MM.1S (cell line): ENCODE measurements around the gene RBBP8.
A peak's percentile ranks its signal among the peaks of the same experiment; 100 is the strongest.
"Not testable (repeated sequence)": the region's sequence is repeated elsewhere in the genome, so short reads cannot be mapped to it uniquely, and the experiment has no call there.

ENCODE experiments used
- DNase-seq: peaks from one replicate; pipeline ENCODE4 v3.0.0-alpha.2; 2015
- H2AFZ ChIP-seq: fragments of 300-600 bp; sonication (generic); 2 replicates; pipeline ENCODE4 v1.6.0; 2016; ENCODE audit warnings: antibody characterized with exemption, low read length
- H3F3A ChIP-seq: fragments of 300-600 bp; sonication (generic); 2 replicates; pipeline ENCODE4 v1.6.1; 2016; ENCODE audit warnings: mild to moderate bottlenecking, antibody characterized with exemption, low read length, moderate library complexity, mixed read lengths; ENCODE audit not compliant: insufficient read depth
- H3K27ac ChIP-seq: fragments of 300-600 bp; sonication (generic); 2 replicates; pipeline ENCODE4 v1.5.1; 2016; ENCODE audit warnings: mild to moderate bottlenecking, low read length
- H3K27me3 ChIP-seq: fragments of 300-600 bp; sonication (generic); replicated peaks from 2 replicates; pipeline ENCODE4 v1.6.0; 2016; ENCODE audit warnings: low read length; ENCODE audit not compliant: insufficient read depth
- H3K36me3 ChIP-seq: fragments of 300-600 bp; sonication (generic); replicated peaks from 2 replicates; pipeline ENCODE4 v1.6.1; 2016; ENCODE audit warnings: mild to moderate bottlenecking, low read length, mixed read lengths; ENCODE audit not compliant: insufficient read depth
- H3K4me1 ChIP-seq: fragments of 300-600 bp; sonication (generic); 2 replicates; pipeline ENCODE4 v1.6.1; 2016; ENCODE audit warnings: low read length, mixed read lengths
- H3K4me2 ChIP-seq: fragments of 300-600 bp; sonication (generic); 2 replicates; pipeline ENCODE4 v1.6.0; 2016; ENCODE audit warnings: low read depth, low read length
- H3K4me3 ChIP-seq: fragments of 300-600 bp; sonication (generic); 2 replicates; pipeline ENCODE4 v1.5.1; 2016; ENCODE audit warnings: low read length, mixed read lengths
- H3K79me2 ChIP-seq: fragments of 300-600 bp; sonication (generic); 2 replicates; pipeline ENCODE4 v1.6.1; 2016; ENCODE audit warnings: mixed run types, low read length, mixed read lengths
- H3K9ac ChIP-seq: fragments of 300-600 bp; sonication (generic); 2 replicates; pipeline ENCODE4 v1.6.1; 2016; ENCODE audit warnings: low read length, mixed read lengths
- H3K9me2 ChIP-seq: fragments of 300-600 bp; sonication (generic); replicated peaks from 2 replicates; pipeline ENCODE4 v1.6.1; 2016; ENCODE audit warnings: mild to moderate bottlenecking, low read length, mixed read lengths; ENCODE audit not compliant: insufficient read depth
- H3K9me3 ChIP-seq: fragments of 300-600 bp; sonication (generic); replicated peaks from 2 replicates; pipeline ENCODE4 v1.6.1; 2016; ENCODE audit warnings: mild to moderate bottlenecking, low read length, mixed read lengths; ENCODE audit not compliant: insufficient read depth
- H4K20me1 ChIP-seq: fragments of 300-600 bp; sonication (generic); 2 replicates; pipeline ENCODE4 v1.6.1; 2016; ENCODE audit warnings: mild to moderate bottlenecking, low read length, moderate library complexity, mixed read lengths; ENCODE audit not compliant: insufficient read depth
- EZH2 ChIP-seq: fragments of 300-600 bp; sonication (generic); optimal IDR thresholded peaks from 2 replicates; pipeline ENCODE3; 2017; ENCODE audit warnings: low read depth, mild to moderate bottlenecking, antibody characterized with exemption, low read length, mixed read lengths
- EZH2phosphoT487 ChIP-seq: fragments of 300-600 bp; sonication (generic); IDR thresholded peaks from 2 replicates; pipeline ENCODE4 v1.6.1; 2018; ENCODE audit warnings: antibody characterized with exemption, low read length
- TF ChIP-seq, protein P1 (sequence below): fragments of 300-600 bp; sonication (generic); IDR thresholded peaks from 2 replicates; pipeline ENCODE4 v1.5.1; 2016; ENCODE audit warnings: antibody characterized with exemption, low read length, mixed read lengths

Gene RBBP8

DNA sequence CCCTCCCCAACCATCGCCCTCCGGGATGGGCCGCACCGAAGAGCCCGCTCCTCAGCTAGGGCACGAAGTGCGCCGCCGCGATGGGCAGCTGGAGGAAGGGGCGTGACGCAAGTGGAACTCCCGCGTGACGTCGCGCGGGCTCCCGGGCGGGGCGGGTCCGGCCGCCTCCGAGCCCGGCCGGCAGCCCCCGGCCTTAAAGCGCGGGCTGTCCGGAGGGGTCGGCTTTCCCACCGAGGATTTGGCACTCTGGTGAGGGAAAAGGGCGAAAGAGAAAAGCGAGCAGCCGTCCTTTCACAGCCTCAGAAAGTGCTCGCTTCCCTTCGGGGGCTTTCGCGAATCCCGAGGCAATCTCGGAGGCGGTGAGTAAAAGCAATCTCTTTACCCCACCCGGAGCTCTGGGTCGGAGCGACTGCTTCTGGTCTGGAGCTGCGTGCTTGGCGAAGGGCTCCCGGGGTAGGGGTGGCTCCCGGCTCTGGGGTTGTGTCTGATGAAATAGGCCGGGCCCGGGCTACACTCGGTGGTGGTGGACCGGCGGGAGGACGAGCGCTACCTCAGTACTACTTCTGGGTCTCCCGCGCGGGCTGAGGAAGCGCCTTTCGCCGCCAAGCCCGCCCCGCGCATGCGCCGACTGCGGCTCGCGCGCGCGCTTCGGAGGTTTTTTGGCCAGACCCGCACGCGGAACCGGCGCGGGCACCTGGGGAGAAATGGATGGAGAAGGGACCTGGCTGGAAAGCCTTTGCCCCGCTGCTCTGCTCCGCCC is at the start of gene RBBP8:
Gene RBBP8 (plus strand): TSS at position 123 of the 760 bp plus-strand sequence. CDS start 3,524 bp downstream, outside the sequence.
- H3K9me3 ChIP-seq = no peaks in the 10 kb centered on the region
- peaks cover 40% of the 10 kb centered on the region for H3K79me2 ChIP-seq
- no peaks in the 10 kb centered on the region for H4K20me1 ChIP-seq
- H3K9ac ChIP-seq = peak within 1 kb of the TSS; percentile 97
- H3K36me3 ChIP-seq = peaks cover 5% of the 10 kb centered on the region; the same call in 1 of the 2 replicates
- H3K4me2 ChIP-seq = peak within 1 kb of the TSS; percentile 93
- H3K27me3 ChIP-seq = no peaks in the 10 kb centered on the region
- peak within 1 kb of the TSS; percentile 88 for H2AFZ ChIP-seq
- peak within 1 kb of the TSS; percentile 93 for H3K27ac ChIP-seq
- H3F3A ChIP-seq = peaks cover 13% of the 10 kb centered on the region
- H3K4me3 ChIP-seq = peak within 1 kb of the TSS; percentile 84
- H3K9me2 ChIP-seq = no peaks in the 10 kb centered on the region
- peaks cover 16% of the 10 kb centered on the region for H3K4me1 ChIP-seq
- no peak for TF ChIP-seq EZH2phosphoT487
- TF ChIP-seq, protein P1, sequence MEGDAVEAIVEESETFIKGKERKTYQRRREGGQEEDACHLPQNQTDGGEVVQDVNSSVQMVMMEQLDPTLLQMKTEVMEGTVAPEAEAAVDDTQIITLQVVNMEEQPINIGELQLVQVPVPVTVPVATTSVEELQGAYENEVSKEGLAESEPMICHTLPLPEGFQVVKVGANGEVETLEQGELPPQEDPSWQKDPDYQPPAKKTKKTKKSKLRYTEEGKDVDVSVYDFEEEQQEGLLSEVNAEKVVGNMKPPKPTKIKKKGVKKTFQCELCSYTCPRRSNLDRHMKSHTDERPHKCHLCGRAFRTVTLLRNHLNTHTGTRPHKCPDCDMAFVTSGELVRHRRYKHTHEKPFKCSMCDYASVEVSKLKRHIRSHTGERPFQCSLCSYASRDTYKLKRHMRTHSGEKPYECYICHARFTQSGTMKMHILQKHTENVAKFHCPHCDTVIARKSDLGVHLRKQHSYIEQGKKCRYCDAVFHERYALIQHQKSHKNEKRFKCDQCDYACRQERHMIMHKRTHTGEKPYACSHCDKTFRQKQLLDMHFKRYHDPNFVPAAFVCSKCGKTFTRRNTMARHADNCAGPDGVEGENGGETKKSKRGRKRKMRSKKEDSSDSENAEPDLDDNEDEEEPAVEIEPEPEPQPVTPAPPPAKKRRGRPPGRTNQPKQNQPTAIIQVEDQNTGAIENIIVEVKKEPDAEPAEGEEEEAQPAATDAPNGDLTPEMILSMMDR = no peak
- TF ChIP-seq EZH2 = no peak
- peak; percentile 89 for DNase-seq

DNA sequence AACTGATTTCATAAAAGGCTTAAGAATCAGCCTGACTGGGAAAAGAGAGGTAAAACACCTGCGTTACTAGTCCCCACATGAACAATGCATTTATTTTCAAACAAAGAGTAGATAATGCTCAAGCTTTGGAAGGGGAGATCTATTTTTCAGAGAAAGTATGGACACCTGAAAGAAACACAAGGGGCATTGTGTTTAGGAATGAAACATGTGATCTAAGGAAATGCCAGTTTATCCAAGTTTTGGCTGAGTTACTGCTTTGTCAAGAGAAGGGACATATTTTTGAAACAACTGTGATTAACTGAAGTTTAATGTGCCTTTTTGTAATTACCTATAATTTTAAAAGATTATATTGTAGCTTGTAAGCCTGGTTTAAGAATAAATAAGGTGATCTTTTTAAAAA is 49.3 kb upstream of the RBBP8 start:
- Histone ChIP-seq H3K4me1 (no peaks in the 10 kb centered on the region), H3K4me3 (no peak overlapping the region), H3K9me3 (no peaks in the 10 kb centered on the region), H3K27me3 (no peaks in the 10 kb centered on the region), H3F3A (no peaks in the 10 kb centered on the region), H3K4me2 (no peak overlapping the region), H3K9me2 (no peaks in the 10 kb centered on the region), H3K9ac (no peak overlapping the region), H4K20me1 (no peaks in the 10 kb centered on the region), H3K79me2 (no peaks in the 10 kb centered on the region), H3K36me3 (no peaks in the 10 kb centered on the region), H2AFZ (no peak overlapping the region), H3K27ac (no peak overlapping the region)
- no peak for DNase-seq
- TF ChIP-seq EZH2 (no peak), EZH2phosphoT487 (no peak)
- TF ChIP-seq, protein P1 = no peak

DNA sequence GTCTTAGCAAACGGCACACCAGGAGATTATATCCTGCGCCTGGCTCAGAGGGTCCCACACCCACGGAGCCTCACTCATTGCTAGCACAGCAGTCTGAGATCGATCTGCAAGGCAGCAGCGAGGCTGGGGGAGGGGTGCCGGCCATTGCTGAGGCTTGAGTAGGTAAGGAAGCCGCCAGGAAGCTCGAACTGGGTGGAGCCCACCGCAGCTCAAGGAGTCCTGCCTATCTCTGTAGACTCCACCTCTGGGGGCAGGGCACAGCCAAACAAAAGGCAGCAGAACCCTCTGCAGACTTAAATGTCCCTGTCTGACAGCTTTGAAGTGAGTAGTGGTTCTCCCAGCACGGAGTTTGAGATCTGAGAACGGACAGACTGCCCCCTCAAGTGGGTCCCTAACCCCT is 47.4 kb upstream of the RBBP8 start:
- not testable (repeated sequence) for H3K4me2 ChIP-seq, H2AFZ ChIP-seq, H3K27ac ChIP-seq, DNase-seq, H3K27me3 ChIP-seq, H3F3A ChIP-seq, H3K36me3 ChIP-seq, H3K4me1 ChIP-seq, H3K9me2 ChIP-seq, H4K20me1 ChIP-seq, H3K4me3 ChIP-seq, H3K9ac ChIP-seq, H3K9me3 ChIP-seq, H3K79me2 ChIP-seq

DNA sequence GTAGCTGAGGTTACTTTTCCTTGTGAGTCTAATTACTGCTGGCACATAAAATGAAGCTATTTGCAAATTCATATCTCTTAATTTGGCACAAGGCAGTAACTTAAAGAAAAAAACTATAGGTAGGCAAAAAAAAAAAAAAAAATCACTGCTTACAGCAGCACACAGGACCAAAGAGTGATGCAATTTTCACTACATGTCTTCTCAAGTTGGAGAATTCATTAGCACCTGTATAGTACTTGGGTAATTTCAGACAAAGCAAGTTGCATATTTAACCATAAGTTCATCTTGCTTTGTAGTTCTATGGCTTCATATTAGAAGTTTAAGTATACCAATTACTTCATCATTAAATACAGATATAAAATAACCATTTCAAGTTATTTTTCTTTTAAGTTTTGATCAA is 33.7 kb upstream of the RBBP8 start:
- Histone ChIP-seq H3K4me2 (no peak overlapping the region), H3K9ac (no peak overlapping the region), H3K9me2 (no peaks in the 10 kb centered on the region), H4K20me1 (no peaks in the 10 kb centered on the region), H2AFZ (no peak overlapping the region), H3K79me2 (no peaks in the 10 kb centered on the region), H3K4me1 (no peaks in the 10 kb centered on the region), H3F3A (no peaks in the 10 kb centered on the region), H3K36me3 (no peaks in the 10 kb centered on the region), H3K9me3 (no peaks in the 10 kb centered on the region), H3K4me3 (no peak overlapping the region), H3K27ac (no peak overlapping the region), H3K27me3 (no peaks in the 10 kb centered on the region)
- TF ChIP-seq EZH2phosphoT487 (no peak), EZH2 (no peak)
- TF ChIP-seq, protein P1 = no peak
- DNase-seq = no peak
